Measurements from ENCODE around the gene HNRNPM.

DNA sequence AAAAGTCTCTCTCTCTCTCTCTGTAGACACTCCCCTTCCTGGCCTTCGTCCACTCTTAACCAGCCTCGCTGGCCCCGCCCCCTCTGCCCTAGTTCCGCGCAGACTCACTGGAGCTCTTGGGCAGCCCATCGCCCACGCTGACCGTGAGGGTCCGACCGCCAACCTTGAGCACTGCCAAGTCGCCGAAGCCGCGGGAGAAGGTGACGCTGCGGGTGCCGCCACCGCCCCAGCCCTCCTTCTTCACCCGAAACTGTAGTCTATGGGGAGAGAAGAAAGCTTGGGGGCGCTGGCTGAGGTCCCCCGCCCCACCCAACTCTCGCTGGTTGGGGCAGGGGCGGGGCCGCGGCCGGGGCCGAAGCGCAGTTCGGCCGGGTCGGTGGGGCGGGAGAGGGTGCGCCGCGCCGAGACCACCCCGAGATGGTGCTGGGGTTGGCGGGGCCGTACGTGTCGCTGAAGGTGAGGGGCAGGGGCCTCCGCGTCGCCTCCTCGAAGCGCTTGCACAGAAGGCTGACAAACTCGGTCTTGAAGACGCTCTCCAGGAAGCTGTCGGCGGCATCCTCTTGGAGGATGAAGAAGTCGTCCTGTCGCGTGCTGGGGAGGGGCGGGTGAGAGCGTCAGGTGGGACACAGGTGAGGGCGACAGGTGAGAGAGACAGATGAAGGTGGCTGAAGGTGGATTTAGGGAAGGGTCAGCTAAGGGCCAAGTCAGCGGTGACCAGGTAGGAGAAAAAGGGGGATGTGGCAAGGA is 81.7 kb downstream of the HNRNPM start:
- TF ChIP-seq CTCF (conservative IDR thresholded peaks at IDR 0.05) (no peak), ZFX (IDR thresholded peaks at IDR 0.05) (no peak)

Data from C4-2B (cell line).